SK-N-SH (cell line): ENCODE results near the gene OCA2. TPM values are rescaled to one million over a fixed set of nuclear protein-coding genes. Genes with fewer than 3 reads are reported as not detected.

ENCODE experiments used
- CTCF ChIA-PET: fragments of 300-600, 350-600 bp; formaldehyde crosslinking; extraction: SDS; loops from one replicate; lab custom pipeline; 2021; lab: Yijun Ruan, JAX
- POLR2A ChIA-PET: fragments of 350-600 bp; sonication (Branson Sonifier 250); formaldehyde crosslinking; extraction: SDS; loops from one replicate; lab custom pipeline; 2020; ENCODE audit warnings: antibody characterized with exemption, inconsistent platforms; lab: Yijun Ruan, JAX
- DNase-seq: peaks from one replicate; pipeline ENCODE4 v3.0.0; 2012
- H2AFZ ChIP-seq: fragments of 200-600 bp; sonication (generic); 2 replicates; pipeline ENCODE4 v1.8.1; 2016; ENCODE audit warnings: antibody characterized with exemption, mild to moderate bottlenecking, low read depth
- H3F3A ChIP-seq: fragments of 200-600 bp; sonication (generic); replicated peaks from 2 replicates; pipeline ENCODE3; 2016; ENCODE audit warnings: antibody characterized with exemption, mild to moderate bottlenecking; ENCODE audit not compliant: insufficient read depth
- H3K27ac ChIP-seq, 2 experiments: fragments of 200-500 bp in 1 of 2; fragments of 200-600 bp in 1 of 2; sonication (Bioruptor generic) in 1 of 2; sonication (generic), shearing (Covaris generic) in 1 of 2; 2 replicates each; pipeline versions ENCODE4 v1.5.1 to v1.6.1; 2014 to 2016; ENCODE audit warnings: low read depth in 2 of 2, inconsistent platforms in 1 of 2, low read length in 1 of 2, mild to moderate bottlenecking in 1 of 2, mixed read lengths in 1 of 2
- H3K27me3 ChIP-seq: fragments of 200-600 bp; sonication (generic), shearing (Covaris generic); 2 replicates; pipeline ENCODE4 v1.6.1; 2016; ENCODE audit warnings: mixed run types; ENCODE audit not compliant: insufficient read depth
- H3K36me3 ChIP-seq, 2 experiments: fragments of 200-500 bp in 1 of 2; fragments of 200-600 bp in 1 of 2; sonication (Bioruptor generic) in 1 of 2; sonication (generic) in 1 of 2; replicated peaks in 1 of 2; 2 replicates each; pipeline versions ENCODE3 to v1.5.1; 2014 to 2016; ENCODE audit warnings: low read length in 1 of 2, mild to moderate bottlenecking in 1 of 2; ENCODE audit not compliant: insufficient read depth in 2 of 2, control insufficient read depth in 1 of 2
- H3K4me1 ChIP-seq, 2 experiments: fragments of 200-500 bp in 1 of 2; fragments of 200-600 bp in 1 of 2; sonication (Bioruptor generic) in 1 of 2; sonication (generic), shearing (Covaris generic) in 1 of 2; 2 replicates each; pipeline versions ENCODE4 v1.5.1 to v1.6.1; 2014 to 2016; ENCODE audit warnings: low read depth in 1 of 2, low read length in 1 of 2, mixed run types in 1 of 2; ENCODE audit not compliant: insufficient read depth in 2 of 2, control insufficient read depth in 1 of 2
- H3K4me2 ChIP-seq: fragments of 200-600 bp; sonication (generic), shearing (Covaris generic); 2 replicates; pipeline ENCODE4 v1.6.1; 2017; ENCODE audit warnings: mixed run types
- H3K4me3 ChIP-seq, 2 experiments: fragments of 200-500 bp in 1 of 2; fragments of 200-600 bp in 1 of 2; sonication (Bioruptor generic) in 1 of 2; sonication (generic), shearing (Covaris generic) in 1 of 2; 2 replicates each; pipeline versions ENCODE4 v1.5.1 to v1.8.1; 2014 to 2016; ENCODE audit warnings: low read depth in 2 of 2, inconsistent platforms in 1 of 2, low read length in 1 of 2, mild to moderate bottlenecking in 1 of 2, mixed read lengths in 1 of 2, moderate library complexity in 1 of 2
- H3K79me2 ChIP-seq: fragments of 200-600 bp; sonication (generic); 2 replicates; pipeline ENCODE4 v1.8.1; 2017; ENCODE audit warnings: mild to moderate bottlenecking; ENCODE audit not compliant: insufficient read depth
- H3K9ac ChIP-seq: fragments of 200-600 bp; sonication (generic); 2 replicates; pipeline ENCODE4 v1.6.1; 2017; ENCODE audit warnings: mixed run types
- H3K9me2 ChIP-seq: fragments of 200-600 bp; sonication (generic); 2 replicates; pipeline ENCODE4 v1.6.1; 2017; ENCODE audit warnings: mixed run types
- H3K9me3 ChIP-seq: fragments of 200-600 bp; sonication (generic); 2 replicates; pipeline ENCODE4 v1.6.1; 2017; ENCODE audit warnings: mixed run types, mild to moderate bottlenecking, moderate library complexity
- H4K20me1 ChIP-seq: fragments of 200-600 bp; sonication (generic); 2 replicates; pipeline ENCODE4 v1.6.1; 2017; ENCODE audit warnings: mild to moderate bottlenecking, mixed run types; ENCODE audit not compliant: insufficient read depth
- CHD2 ChIP-seq: fragments of 150-350 bp; IDR thresholded peaks from 2 replicates; pipeline ENCODE4 v1.6.1; 2018; ENCODE audit warnings: low read length; ENCODE audit not compliant: partially characterized antibody
- CTCF ChIP-seq: fragments of 200-600 bp; sonication (generic); IDR thresholded peaks from 2 replicates; pipeline ENCODE4 v1.6.1; 2017; ENCODE audit warnings: antibody characterized with exemption, mild to moderate bottlenecking, moderate library complexity
- ELF1 ChIP-seq: IDR thresholded peaks from 2 replicates; pipeline ENCODE4 v1.4.0; 2012
- EP300 ChIP-seq, 2 experiments: IDR thresholded peaks; 2 replicates each; pipeline versions ENCODE4 v1.4.0 to v1.6.1; 2012; ENCODE audit warnings: borderline replicate concordance in 1 of 2, low read depth in 1 of 2, low read length in 1 of 2
- FOSL2 ChIP-seq: IDR thresholded peaks from 2 replicates; pipeline ENCODE4 v1.4.0; 2012; ENCODE audit warnings: low read depth, mild to moderate bottlenecking, moderate library complexity, borderline replicate concordance
- GABPA ChIP-seq: IDR thresholded peaks from 2 replicates; pipeline ENCODE4 v1.4.0; 2012; ENCODE audit warnings: low read depth, mild to moderate bottlenecking
- GATA2 ChIP-seq: sonication (generic); formaldehyde crosslinking; IDR thresholded peaks from 2 replicates; pipeline ENCODE4 v1.5.0; 2020; ENCODE audit warnings: mild to moderate bottlenecking, missing genetic modification reagents
- IRF3 ChIP-seq: fragments of 150-350 bp; IDR thresholded peaks from 2 replicates; pipeline ENCODE4 v1.6.1; 2016; ENCODE audit warnings: mild to moderate bottlenecking, low read depth, low read length
- MXI1 ChIP-seq: IDR thresholded peaks from 2 replicates; pipeline ENCODE4 v1.6.1; 2012; ENCODE audit warnings: mild to moderate bottlenecking, low read depth, low read length, improper control_type of control experiment
- NFIC ChIP-seq: IDR thresholded peaks from 2 replicates; pipeline ENCODE4 v1.4.0; 2012; ENCODE audit warnings: borderline replicate concordance
- NRF1 ChIP-seq: IDR thresholded peaks from 2 replicates; pipeline ENCODE4 v1.6.1; 2012; ENCODE audit warnings: low read depth, mild to moderate bottlenecking, low read length
- PBX3 ChIP-seq: IDR thresholded peaks from 2 replicates; pipeline ENCODE4; 2012
- RAD21 ChIP-seq: IDR thresholded peaks from 2 replicates; pipeline ENCODE4 v1.6.1; 2012; ENCODE audit warnings: mild to moderate bottlenecking, low read length
- SIN3A ChIP-seq: IDR thresholded peaks from 2 replicates; pipeline ENCODE4 v1.6.1; 2012; ENCODE audit warnings: low read depth, mild to moderate bottlenecking, low read length, moderate library complexity, borderline replicate concordance
- SMC3 ChIP-seq: IDR thresholded peaks from 2 replicates; pipeline ENCODE4 v1.6.1; 2012; ENCODE audit warnings: low read depth, low read length, improper control_type of control experiment
- TEAD4 ChIP-seq: IDR thresholded peaks from 2 replicates; pipeline ENCODE4 v1.4.0; 2012; ENCODE audit warnings: mild to moderate bottlenecking, borderline replicate concordance; ENCODE audit not compliant: insufficient read depth
- USF2 ChIP-seq: fragments of 150-350 bp; IDR thresholded peaks from 2 replicates; pipeline ENCODE4 v1.6.1; 2017; ENCODE audit warnings: antibody characterized with exemption, low read length, low read depth, borderline replicate concordance
- YY1 ChIP-seq: IDR thresholded peaks from 2 replicates; pipeline ENCODE4 v1.4.0; 2012; ENCODE audit warnings: low read depth, mild to moderate bottlenecking
- ZBTB33 ChIP-seq: IDR thresholded peaks from 2 replicates; pipeline ENCODE4 v1.4.0; 2012; ENCODE audit warnings: low read depth, borderline replicate concordance
- WGBS: methylation state at CpG from one replicate; pipeline ENCODE4 v1.1.6; 2017; ENCODE audit warnings: low lambda C conversion rate; 5-methylcytosine and 5-hydroxymethylcytosine counted together
- polyA plus RNA-seq, 3 experiments: library from polyadenylated mRNA; depleted of rRNA; stranded (reverse); fragments of >200 nt; gene quantifications; 2 replicates each; pipeline ENCODE4 v1.2.3, GENCODE V29; 2012

Gene OCA2
- polyA plus RNA-seq, 1 of the 3 experiments (the other 2 are of a cell fraction), result 0.16 TPM

GRCh38 chr15:27928386-27928785 lies 170.7 kb downstream of the OCA2 start:
- H3K9me2 ChIP-seq, result peaks cover 2% of the 10 kb centered on the region; the same call in 1 of the 2 replicates
- WGBS, result 25% methylated on average over 1 of the region's 1 CpG
- no peak overlapping the region for H2AFZ ChIP-seq
- ChIA-PET CTCF (no interaction called here), POLR2A (interaction anchor here (0.6 kb wide), 1 partner anchor 32 kb away, joined by 4 read pairs; no protein-coding TSS in a partner anchor)
- H3K9ac ChIP-seq, result no peak overlapping the region
- H3K4me1 ChIP-seq, result no peaks in the 10 kb centered on the region; a peak in 1 of 4 replicates
- H3K79me2 ChIP-seq, result no peaks in the 10 kb centered on the region
- H3K4me2 ChIP-seq, result no peak overlapping the region
- no peak overlapping the region for H3K27ac ChIP-seq
- H4K20me1 ChIP-seq, result no peaks in the 10 kb centered on the region
- TF ChIP-seq SMC3, result no peak
- TF ChIP-seq NFIC, result no peak
- no peak for TF ChIP-seq RAD21
- TF ChIP-seq CHD2, result no peak
- no peak for TF ChIP-seq ZBTB33
- TF ChIP-seq USF2, result no peak
- no peak for TF ChIP-seq GABPA
- no peak for TF ChIP-seq TEAD4
- TF ChIP-seq SIN3A, result no peak
- no peak for TF ChIP-seq CTCF
- no peak for TF ChIP-seq NRF1
- TF ChIP-seq YY1, result no peak
- no peak for TF ChIP-seq MXI1
- no peak for TF ChIP-seq PBX3
- TF ChIP-seq ELF1, result no peak
- TF ChIP-seq EP300 (IDR thresholded peaks at IDR 0.05; ENCODE audit: borderline replicate concordance in 1 of 2, low read depth in 1 of 2, low read length in 1 of 2), result no peak
- TF ChIP-seq GATA2 (CRISPR knock-in tag), result no peak
- no peak for TF ChIP-seq IRF3
- TF ChIP-seq FOSL2, result no peak
- 0 out of 2 replicates have a peak, but pooled peaks cover 5% of the 10 kb centered on the region for H3K9me3 ChIP-seq
- no peak for DNase-seq
- H3F3A ChIP-seq, result no peaks in the 10 kb centered on the region
- H3K36me3 ChIP-seq, result no peaks in the 10 kb centered on the region
- no peaks in the 10 kb centered on the region for H3K27me3 ChIP-seq
- H3K4me3 ChIP-seq, result no peak overlapping the region
